ENCODE data around the gene MEP1B.

The MEP1B gene

GRCh38 chr18:32219431-32220018 is 29.7 kb downstream of the MEP1B start:
- no peak for TF ChIP-seq POLR2AphosphoS5 (IDR thresholded peaks at IDR 0.05; ENCODE audit: low read depth, low read length)
- no peak for TF ChIP-seq REST (IDR thresholded peaks at IDR 0.05; ENCODE audit: insufficient read depth in 1 of 2, low read depth in 2 of 2, low read length in 2 of 2)
- TF ChIP-seq TAF1 (IDR thresholded peaks at IDR 0.05; ENCODE audit: borderline replicate concordance, insufficient read depth, low read length): no peak
- no peak for TF ChIP-seq SIN3A (IDR thresholded peaks at IDR 0.05; ENCODE audit: borderline replicate concordance, insufficient read depth, low read length)
- TF ChIP-seq FOXP2 (optimal IDR thresholded peaks at IDR 0.05; ENCODE audit: borderline replicate concordance, extremely low read depth, extremely low read length, insufficient read depth): no peak

- TF ChIP-seq TAF1 (IDR thresholded peaks at IDR 0.05; ENCODE audit: borderline replicate concordance, insufficient read depth, low read length) (no peak), POLR2AphosphoS5 (IDR thresholded peaks at IDR 0.05; ENCODE audit: low read depth, low read length) (no peak), FOXP2 (optimal IDR thresholded peaks at IDR 0.05; ENCODE audit: borderline replicate concordance, extremely low read depth, extremely low read length, insufficient read depth) (no peak)
Observed at GRCh38 chr18:32237049-32237448, 47.2 kb downstream of the MEP1B start.

GRCh38 chr18:32238635-32239268 is 48.9 kb downstream of the MEP1B start:
- TF ChIP-seq REST (IDR thresholded peaks at IDR 0.05; ENCODE audit: insufficient read depth in 1 of 2, low read depth in 2 of 2, low read length in 2 of 2): no peak
- no peak for TF ChIP-seq POLR2AphosphoS5 (IDR thresholded peaks at IDR 0.05; ENCODE audit: low read depth, low read length)
- no peak for TF ChIP-seq SIN3A (IDR thresholded peaks at IDR 0.05; ENCODE audit: borderline replicate concordance, insufficient read depth, low read length)
- no peak for TF ChIP-seq FOXP2 (optimal IDR thresholded peaks at IDR 0.05; ENCODE audit: borderline replicate concordance, extremely low read depth, extremely low read length, insufficient read depth)
- no peak for TF ChIP-seq TAF1 (IDR thresholded peaks at IDR 0.05; ENCODE audit: borderline replicate concordance, insufficient read depth, low read length)

GRCh38 chr18:32242395-32242794 is 52.6 kb downstream of the MEP1B start:
- TF ChIP-seq REST (IDR thresholded peaks at IDR 0.05; ENCODE audit: insufficient read depth in 1 of 2, low read depth in 2 of 2, low read length in 2 of 2) (no peak), FOXP2 (optimal IDR thresholded peaks at IDR 0.05; ENCODE audit: borderline replicate concordance, extremely low read depth, extremely low read length, insufficient read depth) (no peak), POLR2AphosphoS5 (IDR thresholded peaks at IDR 0.05; ENCODE audit: low read depth, low read length) (no peak), SIN3A (IDR thresholded peaks at IDR 0.05; ENCODE audit: borderline replicate concordance, insufficient read depth, low read length) (no peak), TAF1 (IDR thresholded peaks at IDR 0.05; ENCODE audit: borderline replicate concordance, insufficient read depth, low read length) (no peak)

GRCh38 chr18:32243358-32243757 is 53.5 kb downstream of the MEP1B start:
- no peak for TF ChIP-seq TAF1 (IDR thresholded peaks at IDR 0.05; ENCODE audit: borderline replicate concordance, insufficient read depth, low read length)
- no peak for TF ChIP-seq FOXP2 (optimal IDR thresholded peaks at IDR 0.05; ENCODE audit: borderline replicate concordance, extremely low read depth, extremely low read length, insufficient read depth)
- TF ChIP-seq SIN3A (IDR thresholded peaks at IDR 0.05; ENCODE audit: borderline replicate concordance, insufficient read depth, low read length): no peak

- TF ChIP-seq POLR2AphosphoS5 (IDR thresholded peaks at IDR 0.05; ENCODE audit: low read depth, low read length) (no peak), TAF1 (IDR thresholded peaks at IDR 0.05; ENCODE audit: borderline replicate concordance, insufficient read depth, low read length) (no peak), SIN3A (IDR thresholded peaks at IDR 0.05; ENCODE audit: borderline replicate concordance, insufficient read depth, low read length) (no peak), REST (IDR thresholded peaks at IDR 0.05; ENCODE audit: insufficient read depth in 1 of 2, low read depth in 2 of 2, low read length in 2 of 2) (no peak), FOXP2 (optimal IDR thresholded peaks at IDR 0.05; ENCODE audit: borderline replicate concordance, extremely low read depth, extremely low read length, insufficient read depth) (no peak)
Observed at GRCh38 chr18:32244881-32245280, 55.0 kb downstream of the MEP1B start.
